Progenitor cell of endocrine pancreas (in vitro differentiated cells): Measurements from ENCODE around the gene CROCC2. TPM values are rescaled to one million over a fixed set of nuclear protein-coding genes. Genes with fewer than 3 reads are reported as not detected.

Experiments
- total RNA-seq: library from RNA; stranded (reverse); gene quantifications from 2 replicates; pipeline ENCODE4 v1.2.1, GENCODE V29; 2021

The CROCC2 gene
- total RNA-seq, 1 donor from 2014 or later, result 0.36 TPM

Other genes with a start within 250 kb of the CROCC2 start
- gene AQP12B, start 223.5 kb upstream of the CROCC2 start, total RNA-seq, result not detected in 2 replicates
- not detected in 2 replicates for gene AQP12A, start 214.5 kb upstream of the CROCC2 start, total RNA-seq
- 132 and 140 TPM in 2 replicates for gene KIF1A, start 86.1 kb upstream of the CROCC2 start, total RNA-seq
- 1.0 and 1.2 TPM in 2 replicates for gene AGXT, start 37.5 kb upstream of the CROCC2 start, total RNA-seq
- gene MAB21L4, start 10.2 kb upstream of the CROCC2 start, total RNA-seq, result 9.7 and 12.5 TPM in 2 replicates
- 2.2 and 2.5 TPM in 2 replicates for gene SNED1, start 92.3 kb downstream of the CROCC2 start, total RNA-seq
- gene MTERF4, start 196.0 kb downstream of the CROCC2 start, total RNA-seq, result 57.2 and 63.0 TPM in 2 replicates
- gene PASK, start 243.1 kb downstream of the CROCC2 start, total RNA-seq, result 57.1 and 60.4 TPM in 2 replicates
- gene PPP1R7, start 244.1 kb downstream of the CROCC2 start, total RNA-seq, result 46.5 and 49.9 TPM in 2 replicates